ENCODE data around the gene SEMA3B. TPM values are rescaled to one million over a fixed set of nuclear protein-coding genes. Genes with fewer than 3 reads are reported as not detected.

SEMA3B gene
- total and polyA plus RNA-seq, 9 of the 15 experiments (the other 6 are each of a cell fraction or from before 2014, with no cell fraction given) = 0.03 to 1.8 (median 0.55) TPM; not detected in 1

DNA sequence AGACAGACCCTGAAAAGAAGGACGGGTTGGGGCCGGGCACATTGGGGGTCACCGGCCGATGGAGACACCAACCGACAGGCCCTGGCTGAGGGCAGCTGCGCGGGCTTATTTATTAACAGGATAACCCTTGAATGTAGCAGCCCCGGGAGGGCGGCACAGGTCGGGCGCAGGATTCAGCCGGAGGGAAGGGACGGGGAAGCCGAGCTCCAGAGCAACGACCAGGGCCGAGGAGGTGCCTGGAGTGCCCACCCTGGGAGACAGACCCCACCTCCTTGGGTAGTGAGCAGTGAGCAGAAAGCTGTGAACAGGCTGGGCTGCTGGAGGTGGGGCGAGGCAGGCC lies 7.8 kb downstream of the SEMA3B start:
- intact Hi-C loops (cut with micrococcal nuclease) = no loop called here
- Histone ChIP-seq H3K27me3 (ENCODE audit: control insufficient read depth in 2 of 2, insufficient read depth in 2 of 2, low read length in 2 of 2) (no peaks in the 10 kb centered on the region), H3K9me1 (ENCODE audit: control insufficient read depth, insufficient read depth, low read length) (no peaks in the 10 kb centered on the region)

More for the DNA sequence above, 7.8 kb downstream of the SEMA3B start:
- no peak overlapping the region for H3K4me2 ChIP-seq (ENCODE audit: insufficient read depth, low read length)
- no peak overlapping the region for H2AFZ ChIP-seq (ENCODE audit: low read depth, low read length)
- TF ChIP-seq IRF1 (CRISPR knock-in tag; IDR thresholded peaks at IDR 0.05; ENCODE audit: borderline replicate concordance) (no peak), ZNF76 (CRISPR knock-in tag; IDR thresholded peaks at IDR 0.05; ENCODE audit: borderline replicate concordance) (no peak), SAP30 (IDR thresholded peaks at IDR 0.05; ENCODE audit: borderline replicate concordance, insufficient read depth, low read depth, low read length, poor library complexity, severe bottlenecking) (no peak), NFXL1 (CRISPR knock-in tag; IDR thresholded peaks at IDR 0.05) (no peak), HDAC8 (tag; IDR thresholded peaks at IDR 0.05) (no peak)
- no peaks in the 10 kb centered on the region for H3K79me2 ChIP-seq (ENCODE audit: control insufficient read depth, insufficient read depth, low read length)
- H3K9me3 ChIP-seq (replicated peaks; ENCODE audit: control insufficient read depth, insufficient read depth, low read depth, low read length) = no peaks in the 10 kb centered on the region
- ATAC-seq (no peak), DNase-seq (ENCODE audit: extremely low read depth in 1 of 4, low spot score in 3 of 4) (no peak), FAIRE-seq (no peak)
- H4K20me1 ChIP-seq (replicated peaks; ENCODE audit: control insufficient read depth, insufficient read depth, low read length) = no peaks in the 10 kb centered on the region
- H3K36me3 ChIP-seq (ENCODE audit: control insufficient read depth, insufficient read depth, low read length) = no peaks in the 10 kb centered on the region
- no TSS peak for BruUV-seq (replicated peaks)
- POLR2A ChIA-PET = no interaction called here
- WGBS (ENCODE audit: insufficient coverage, low coverage, missing lambda C conversion rate) = 73% methylated on average over 9 of the region's 17 CpGs
- H3K4me3 ChIP-seq = no peak overlapping the region
- no peak overlapping the region for H3K9ac ChIP-seq (ENCODE audit: insufficient read depth in 1 of 2, low read depth in 2 of 2, low read length in 2 of 2)
- CTCF ChIA-PET (ENCODE audit: low intra/inter-chr PET ratio) = no interaction called here
- H3K27ac ChIP-seq (ENCODE audit: extremely low read depth, low read depth, low read length) = no peak overlapping the region
- in situ Hi-C loops (cut with MboI) = no loop called here
- H3K4me1 ChIP-seq (replicated peaks in 1 of 2; ENCODE audit: control insufficient read depth in 2 of 2, insufficient read depth in 2 of 2, low read length in 2 of 2) = peaks cover 4 to 34% of the 10 kb centered on the region in 2 experiments; a peak in 3 of 5 replicates
